ENCODE results near the gene DPH6. TPM values are rescaled to one million over a fixed set of nuclear protein-coding genes. Genes with fewer than 3 reads are reported as not detected.

Gene DPH6
- total and polyA plus RNA-seq, 3 experiments from 2014 or later, result 9.6 to 17.0 (median 11.4) TPM

DNA sequence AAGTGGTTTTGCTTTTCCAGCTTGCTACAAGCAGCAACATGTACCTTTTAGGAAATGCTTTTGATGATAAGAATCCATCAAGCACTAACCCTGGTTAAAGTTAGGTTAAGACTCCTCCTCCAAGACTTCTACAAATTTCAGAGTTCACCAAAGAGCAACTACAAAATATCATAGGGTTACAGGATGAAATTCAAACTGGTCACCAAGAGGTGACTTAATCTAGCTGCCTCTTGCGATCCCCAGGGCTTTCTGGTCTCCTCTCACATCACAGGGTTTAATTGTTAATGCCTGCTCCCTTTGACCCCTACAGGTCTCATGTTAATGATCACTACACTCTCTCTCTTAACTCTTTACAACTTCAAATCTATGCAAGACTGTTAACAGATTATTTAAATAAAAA lies 66.5 kb downstream of the DPH6 start:
- peaks cover 2 to 12% (median 4%) of the 10 kb centered on the region in 3 donors for H3K36me3 Mint-ChIP-seq
- POLR2A ChIA-PET, result no interaction called here
- no peaks in the 10 kb centered on the region for H3K9me3 Mint-ChIP-seq
- Histone ChIP-seq H3K36me3 (ENCODE audit: insufficient read depth, low read length) (no peaks in the 10 kb centered on the region), H3K27ac (ENCODE audit: low read depth, low read length) (no peak overlapping the region), H3K9me3 (ENCODE audit: low read length) (no peaks in the 10 kb centered on the region), H3K4me3 (ENCODE audit: low read length) (no peak overlapping the region), H3K4me1 (ENCODE audit: insufficient read depth, low read length) (no peaks in the 10 kb centered on the region), H3K27me3 (ENCODE audit: insufficient read depth, low read length, poor library complexity, severe bottlenecking) (no peaks in the 10 kb centered on the region)
- CTCF ChIA-PET, result no interaction called here
- no peaks in the 10 kb centered on the region for H3K27me3 Mint-ChIP-seq
- H3K27ac Mint-ChIP-seq, result no peak overlapping the region
- H3K4me1 Mint-ChIP-seq, result peaks cover 10 to 14% (median 13%) of the 10 kb centered on the region in 3 donors
- no peak for DNase-seq
- H3K4me3 Mint-ChIP-seq, result no peak overlapping the region

DNA sequence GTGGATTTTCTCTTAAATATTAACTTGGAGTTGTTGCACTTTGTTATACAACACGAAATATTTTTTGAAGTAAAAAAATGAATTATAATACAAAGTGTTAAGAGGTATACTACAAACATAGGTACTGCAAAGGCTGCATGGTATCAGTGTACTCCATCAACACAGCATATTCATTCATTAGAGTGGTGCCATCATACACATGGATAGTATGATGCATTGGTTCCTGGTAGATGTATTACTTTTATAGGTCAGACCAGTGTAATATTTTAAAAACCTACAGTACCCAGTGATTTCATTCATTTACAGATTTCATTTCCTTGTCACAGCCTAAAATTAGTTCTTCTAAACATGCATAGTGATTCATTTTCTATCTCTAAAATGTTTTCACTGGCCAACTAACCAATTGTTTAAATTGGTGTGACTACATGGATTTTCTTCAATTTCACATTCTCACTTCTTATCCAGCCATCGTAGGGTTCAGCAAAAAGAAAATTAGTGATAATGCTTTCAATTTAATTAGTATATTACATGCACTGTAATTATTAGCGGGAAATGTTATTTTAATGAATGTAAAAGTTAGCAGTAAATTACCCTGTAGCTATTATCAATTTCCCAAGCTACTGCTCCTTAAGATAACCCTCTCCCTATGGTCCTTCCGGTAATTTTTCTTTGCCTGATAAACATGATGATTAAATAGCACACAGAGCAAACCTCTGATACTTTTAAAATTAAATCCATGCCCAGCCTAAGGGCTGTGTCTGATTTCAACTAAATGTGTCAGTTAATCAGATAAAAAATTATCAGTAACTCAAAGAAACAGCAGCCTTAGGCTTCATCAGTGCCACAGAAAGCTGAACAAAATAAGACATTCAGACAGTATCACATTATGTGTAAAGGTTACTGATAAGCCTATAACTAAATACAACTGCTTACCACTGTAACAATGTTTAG lies 68.4 kb downstream of the DPH6 start:
- POLR2A ChIA-PET, result no interaction called here
- Mint-ChIP-seq H3K27me3 (no peaks in the 10 kb centered on the region), H3K4me3 (no peak overlapping the region), H3K9me3 (no peaks in the 10 kb centered on the region), H3K4me1 (peaks cover 10 to 14% (median 13%) of the 10 kb centered on the region in 3 donors), H3K27ac (no peak overlapping the region), H3K36me3 (peaks cover 0 to 2% (median 0%) of the 10 kb centered on the region in 3 donors)
- Histone ChIP-seq H3K27ac (ENCODE audit: low read depth, low read length) (no peak overlapping the region), H3K4me1 (ENCODE audit: insufficient read depth, low read length) (no peaks in the 10 kb centered on the region), H3K9me3 (ENCODE audit: low read length) (no peaks in the 10 kb centered on the region), H3K4me3 (ENCODE audit: low read length) (no peak overlapping the region), H3K36me3 (ENCODE audit: insufficient read depth, low read length) (no peaks in the 10 kb centered on the region), H3K27me3 (ENCODE audit: insufficient read depth, low read length, poor library complexity, severe bottlenecking) (no peaks in the 10 kb centered on the region)
- CTCF ChIA-PET, result interaction anchor here (1.2 kb wide), 1 partner anchor 41 kb away, joined by 3 read pairs; no protein-coding TSS in a partner anchor
- DNase-seq, result no peak

DNA sequence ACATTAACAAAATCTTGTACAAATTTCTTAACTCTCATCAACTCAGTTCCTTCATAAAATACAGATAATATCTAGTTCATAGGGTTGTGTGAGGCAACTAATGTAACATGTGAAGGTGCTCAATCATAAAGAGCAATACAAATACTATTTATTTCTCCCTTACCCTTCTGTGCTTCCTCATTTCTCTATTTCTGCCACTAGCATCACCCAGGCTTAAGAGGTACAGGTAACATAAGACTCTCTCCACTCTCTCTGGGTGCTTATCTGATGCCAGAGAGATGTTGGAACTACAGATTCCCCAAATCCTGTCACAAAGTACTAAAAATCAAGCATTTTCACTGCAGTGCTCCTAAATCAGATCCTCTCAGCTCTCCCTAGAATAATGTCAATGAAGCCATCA lies 74.9 kb downstream of the DPH6 start:
- Mint-ChIP-seq H3K36me3 (peaks cover 5 to 15% (median 9%) of the 10 kb centered on the region in 3 donors), H3K9me3 (no peaks in the 10 kb centered on the region), H3K27ac (no peak overlapping the region), H3K4me1 (peaks cover 0 to 3% (median 0%) of the 10 kb centered on the region in 3 donors), H3K27me3 (peaks cover 0 to 3% of the 10 kb centered on the region in 2 donors), H3K4me3 (no peak overlapping the region)
- H3K4me3 ChIP-seq (ENCODE audit: low read length), result no peak overlapping the region
- H3K9me3 ChIP-seq (ENCODE audit: low read length), result no peaks in the 10 kb centered on the region
- POLR2A ChIA-PET, result no interaction called here
- no peak overlapping the region for H3K27ac ChIP-seq (ENCODE audit: low read depth, low read length)
- no peaks in the 10 kb centered on the region for H3K27me3 ChIP-seq (ENCODE audit: insufficient read depth, low read length, poor library complexity, severe bottlenecking)
- H3K4me1 ChIP-seq (ENCODE audit: insufficient read depth, low read length), result no peaks in the 10 kb centered on the region
- CTCF ChIA-PET, result no interaction called here
- no peaks in the 10 kb centered on the region for H3K36me3 ChIP-seq (ENCODE audit: insufficient read depth, low read length)
- no peak for DNase-seq

DNA sequence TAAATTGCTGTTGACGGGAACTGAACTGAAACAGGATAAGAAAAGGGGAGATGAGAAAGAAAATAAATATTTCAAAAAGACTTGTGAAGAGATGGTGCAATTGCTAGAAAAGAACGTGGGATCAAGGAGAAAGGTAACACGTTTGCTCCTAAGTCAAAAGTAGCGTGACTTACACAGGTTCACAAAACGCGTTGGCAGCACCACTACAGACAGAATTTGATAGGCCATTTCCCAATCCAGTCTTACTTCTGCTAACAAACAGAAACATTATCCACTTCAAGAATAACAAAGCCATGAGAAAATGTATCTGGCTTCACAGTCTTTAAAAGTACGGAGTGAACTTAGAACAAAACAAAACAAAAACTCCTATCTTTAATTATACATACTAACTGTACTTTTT lies 75.5 kb downstream of the DPH6 start:
- H3K36me3 ChIP-seq (ENCODE audit: insufficient read depth, low read length), result no peaks in the 10 kb centered on the region
- no peak overlapping the region for H3K27ac ChIP-seq (ENCODE audit: low read depth, low read length)
- DNase-seq, result no peak
- no peaks in the 10 kb centered on the region for H3K4me1 ChIP-seq (ENCODE audit: insufficient read depth, low read length)
- no peaks in the 10 kb centered on the region for H3K9me3 Mint-ChIP-seq
- H3K36me3 Mint-ChIP-seq, result peaks cover 5 to 15% (median 9%) of the 10 kb centered on the region in 3 donors
- no peak overlapping the region for H3K4me3 ChIP-seq (ENCODE audit: low read length)
- H3K9me3 ChIP-seq (ENCODE audit: low read length), result no peaks in the 10 kb centered on the region
- H3K4me3 Mint-ChIP-seq, result no peak overlapping the region
- ChIA-PET POLR2A (no interaction called here), CTCF (no interaction called here)
- peaks cover 0 to 3% of the 10 kb centered on the region in 2 donors for H3K27me3 Mint-ChIP-seq
- peaks cover 0 to 3% (median 0%) of the 10 kb centered on the region in 3 donors for H3K4me1 Mint-ChIP-seq
- H3K27ac Mint-ChIP-seq, result no peak overlapping the region
- no peaks in the 10 kb centered on the region for H3K27me3 ChIP-seq (ENCODE audit: insufficient read depth, low read length, poor library complexity, severe bottlenecking)

DNA sequence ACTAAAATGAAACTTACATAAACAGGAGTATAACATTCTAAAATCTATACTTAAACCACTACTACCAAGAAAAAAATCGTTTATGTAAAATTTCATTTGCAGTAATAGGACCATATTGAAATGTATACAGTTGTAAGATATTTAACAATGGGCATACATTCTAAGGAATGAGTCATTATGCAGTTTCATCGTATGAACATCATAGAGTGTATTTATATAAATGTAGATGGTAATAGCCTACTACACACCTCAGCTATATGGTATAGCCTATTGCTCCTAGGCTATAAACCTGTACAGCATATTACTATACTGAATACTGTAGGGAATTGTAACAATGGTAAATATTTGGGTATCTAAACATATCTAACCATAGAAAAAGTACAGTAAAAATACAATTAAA lies 79.5 kb downstream of the DPH6 start:
- H3K36me3 ChIP-seq (ENCODE audit: insufficient read depth, low read length), result no peaks in the 10 kb centered on the region

DNA sequence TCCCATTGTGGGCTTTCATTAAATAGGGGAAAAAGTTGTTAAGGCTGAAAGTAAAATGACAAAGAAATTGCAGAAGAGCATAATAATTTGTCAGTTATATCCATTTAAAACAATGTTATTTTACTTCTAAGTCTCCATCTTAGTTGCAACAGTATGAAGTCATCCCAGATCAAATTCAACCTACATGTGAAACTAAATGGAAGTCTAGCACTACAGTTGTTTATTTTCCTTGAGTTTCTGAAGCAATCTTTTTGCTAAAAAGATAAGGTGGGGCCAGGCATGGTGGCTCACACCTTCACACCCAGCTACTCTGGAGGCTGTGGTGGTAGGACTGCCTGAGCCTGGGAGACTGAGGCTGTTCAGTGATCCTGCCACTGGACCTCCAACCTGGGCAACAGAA lies 80.2 kb downstream of the DPH6 start:
- Histone ChIP-seq H3K9me3 (ENCODE audit: low read length) (no peaks in the 10 kb centered on the region), H3K27me3 (ENCODE audit: insufficient read depth, low read length, poor library complexity, severe bottlenecking) (no peaks in the 10 kb centered on the region), H3K4me1 (ENCODE audit: insufficient read depth, low read length) (no peaks in the 10 kb centered on the region), H3K27ac (ENCODE audit: low read depth, low read length) (no peak overlapping the region), H3K36me3 (ENCODE audit: insufficient read depth, low read length) (no peaks in the 10 kb centered on the region), H3K4me3 (ENCODE audit: low read length) (no peak overlapping the region)
- ChIA-PET POLR2A (no interaction called here), CTCF (no interaction called here)
- H3K27ac Mint-ChIP-seq, result no peak overlapping the region
- H3K27me3 Mint-ChIP-seq, result peaks cover 0 to 3% of the 10 kb centered on the region in 2 donors
- H3K4me3 Mint-ChIP-seq, result no peak overlapping the region
- H3K36me3 Mint-ChIP-seq, result peaks cover 5 to 25% (median 11%) of the 10 kb centered on the region in 3 donors
- H3K9me3 Mint-ChIP-seq, result no peaks in the 10 kb centered on the region
- no peak for DNase-seq
- H3K4me1 Mint-ChIP-seq, result peaks cover 0 to 3% (median 0%) of the 10 kb centered on the region in 3 donors

More for the DNA sequence above, 79.5 kb downstream of the DPH6 start:
- no peak overlapping the region for H3K27ac Mint-ChIP-seq
- Histone ChIP-seq H3K27ac (ENCODE audit: low read depth, low read length) (no peak overlapping the region), H3K9me3 (ENCODE audit: low read length) (no peaks in the 10 kb centered on the region), H3K4me1 (ENCODE audit: insufficient read depth, low read length) (no peaks in the 10 kb centered on the region), H3K27me3 (ENCODE audit: insufficient read depth, low read length, poor library complexity, severe bottlenecking) (no peaks in the 10 kb centered on the region), H3K4me3 (ENCODE audit: low read length) (no peak overlapping the region)
- peaks cover 5 to 25% (median 11%) of the 10 kb centered on the region in 3 donors for H3K36me3 Mint-ChIP-seq
- peaks cover 0 to 3% of the 10 kb centered on the region in 2 donors for H3K27me3 Mint-ChIP-seq
- H3K9me3 Mint-ChIP-seq, result no peaks in the 10 kb centered on the region
- no peak overlapping the region for H3K4me3 Mint-ChIP-seq
- CTCF ChIA-PET, result no interaction called here
- POLR2A ChIA-PET, result no interaction called here
- DNase-seq, result no peak
- H3K4me1 Mint-ChIP-seq, result peaks cover 0 to 3% (median 0%) of the 10 kb centered on the region in 3 donors

DNA sequence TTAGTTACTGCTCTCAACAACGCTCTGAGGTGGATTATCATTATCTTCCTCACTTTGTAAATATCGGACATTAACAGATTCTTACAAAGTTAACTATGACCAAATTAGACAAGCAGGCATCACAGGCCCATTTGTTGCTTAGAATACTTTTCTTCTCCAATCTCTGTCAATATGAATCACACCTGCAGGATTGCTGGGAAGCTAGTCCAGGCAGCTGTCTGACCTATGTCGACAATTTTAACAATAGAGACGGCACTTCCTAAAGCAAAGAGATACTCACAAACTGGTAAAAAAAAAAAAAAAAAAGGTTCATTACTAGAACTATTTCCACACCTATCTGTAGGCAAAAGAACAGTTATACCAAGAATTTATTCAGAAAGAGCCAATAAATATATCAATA lies 85.3 kb downstream of the DPH6 start:
- Histone ChIP-seq H3K4me1 (ENCODE audit: insufficient read depth, low read length) (no peaks in the 10 kb centered on the region), H3K27me3 (ENCODE audit: insufficient read depth, low read length, poor library complexity, severe bottlenecking) (no peaks in the 10 kb centered on the region), H3K4me3 (ENCODE audit: low read length) (no peak overlapping the region), H3K9me3 (ENCODE audit: low read length) (no peaks in the 10 kb centered on the region), H3K36me3 (ENCODE audit: insufficient read depth, low read length) (no peaks in the 10 kb centered on the region), H3K27ac (ENCODE audit: low read depth, low read length) (no peak overlapping the region)
- Mint-ChIP-seq H3K27ac (no peak overlapping the region), H3K9me3 (no peaks in the 10 kb centered on the region), H3K36me3 (peaks cover 0 to 18% (median 2%) of the 10 kb centered on the region in 3 donors), H3K4me1 (no peaks in the 10 kb centered on the region), H3K27me3 (no peaks in the 10 kb centered on the region), H3K4me3 (no peak overlapping the region)
- ChIA-PET CTCF (no interaction called here), POLR2A (no interaction called here)
- no peak for DNase-seq

DNA sequence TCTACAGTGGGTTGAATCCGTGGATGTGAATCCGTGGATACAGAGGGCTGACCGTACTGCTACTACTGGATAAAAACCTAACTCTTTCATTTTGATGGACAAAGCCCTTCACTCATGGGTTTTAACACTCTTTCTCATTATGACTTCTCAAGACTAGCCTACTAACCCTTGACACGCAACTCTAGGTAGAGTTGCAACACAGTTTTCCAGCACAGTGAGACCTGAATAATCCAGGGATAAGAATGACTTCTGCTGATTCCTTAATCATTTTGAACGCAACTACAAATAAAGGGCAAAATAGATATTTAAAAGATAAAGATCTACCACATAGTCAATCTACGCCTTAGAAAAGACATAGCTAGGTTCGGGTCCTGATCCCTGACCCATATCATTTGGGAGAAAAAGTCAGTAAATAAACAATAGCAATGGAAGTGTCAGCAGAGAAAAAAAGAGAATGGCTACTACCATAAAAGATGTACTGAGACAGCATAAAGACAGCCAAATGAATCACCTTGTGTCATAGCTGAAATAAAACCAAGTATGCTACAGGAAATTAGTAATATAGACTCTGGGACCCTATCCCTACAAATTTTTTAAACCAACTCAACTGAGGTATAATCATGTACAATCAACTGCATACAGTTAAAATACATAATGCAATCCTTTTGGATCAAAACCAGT lies 87.6 kb downstream of the DPH6 start:
- CTCF ChIA-PET, result no interaction called here
- H3K27me3 Mint-ChIP-seq, result no peaks in the 10 kb centered on the region
- no peaks in the 10 kb centered on the region for H3K4me1 ChIP-seq (ENCODE audit: insufficient read depth, low read length)
- no peaks in the 10 kb centered on the region for H3K36me3 ChIP-seq (ENCODE audit: insufficient read depth, low read length)
- no peaks in the 10 kb centered on the region for H3K9me3 Mint-ChIP-seq
- H3K4me3 ChIP-seq (ENCODE audit: low read length), result no peak overlapping the region
- no peaks in the 10 kb centered on the region for H3K9me3 ChIP-seq (ENCODE audit: low read length)
- H3K4me3 Mint-ChIP-seq, result no peak overlapping the region
- H3K27ac ChIP-seq (ENCODE audit: low read depth, low read length), result no peak overlapping the region
- POLR2A ChIA-PET, result no interaction called here
- H3K27me3 ChIP-seq (ENCODE audit: insufficient read depth, low read length, poor library complexity, severe bottlenecking), result no peaks in the 10 kb centered on the region
- H3K27ac Mint-ChIP-seq, result no peak overlapping the region
- no peak for DNase-seq
- no peaks in the 10 kb centered on the region for H3K4me1 Mint-ChIP-seq
- peaks cover 0 to 16% (median 0%) of the 10 kb centered on the region in 3 donors for H3K36me3 Mint-ChIP-seq

All from CD8-positive, alpha-beta memory T cell (primary cell).